NCI-H2171 treated with DMSO at 0.1 percent for 48 hours (cell line): ENCODE data around the gene BPI.
"Not testable (repeated sequence)": the region's sequence is repeated elsewhere in the genome, so short reads cannot be mapped to it uniquely, and the experiment has no call there.

Experiments used
- DNase-seq: peaks from one replicate; lab custom pipeline; 2025; lab: John Stamatoyannopoulos, UW

The BPI gene

GRCh38 chr20:38336726-38337125 lies 32.8 kb downstream of the BPI start:
- no peak for DNase-seq

GRCh38 chr20:38337561-38338140 lies 33.7 kb downstream of the BPI start:
- DNase-seq, result no peak

- peak; percentile 75 for DNase-seq
Measured at GRCh38 chr20:38338849-38339520, 35.0 kb downstream of the BPI start.

GRCh38 chr20:38339521-38339896 lies 35.6 kb downstream of the BPI start:
- DNase-seq, result not testable (repeated sequence)

GRCh38 chr20:38339997-38340396 lies 36.0 kb downstream of the BPI start:
- no peak for DNase-seq

GRCh38 chr20:38340693-38341092 lies 36.7 kb downstream of the BPI start:
- no peak for DNase-seq

- no peak for DNase-seq
Measured at GRCh38 chr20:38342216-38342615, 38.3 kb downstream of the BPI start.

- no peak for DNase-seq
Measured at GRCh38 chr20:38342713-38343310, 38.9 kb downstream of the BPI start.

GRCh38 chr20:38343311-38344106 lies 39.6 kb downstream of the BPI start:
- DNase-seq, result no peak

GRCh38 chr20:38344107-38344701 lies 40.2 kb downstream of the BPI start:
- DNase-seq, result no peak

GRCh38 chr20:38345643-38346042 lies 41.7 kb downstream of the BPI start:
- no peak for DNase-seq

GRCh38 chr20:38346247-38346651 lies 42.3 kb downstream of the BPI start, which contains the start of gene LBP:
Gene LBP, plus strand, starts transcription at chr20:38346482. Its CDS starts 35 bp downstream, at chr20:38346517.
- no peak for DNase-seq

- DNase-seq, result no peak
Measured at GRCh38 chr20:38346741-38347140, 42.8 kb downstream of the BPI start.

- DNase-seq, result no peak
Measured at GRCh38 chr20:38349856-38350255, 45.9 kb downstream of the BPI start.

GRCh38 chr20:38350879-38351775 lies 47.2 kb downstream of the BPI start:
- no peak for DNase-seq

GRCh38 chr20:38353316-38353715 lies 49.4 kb downstream of the BPI start:
- DNase-seq, result no peak

- no peak for DNase-seq
Measured at GRCh38 chr20:38354227-38354626, 50.3 kb downstream of the BPI start.

GRCh38 chr20:38355161-38356012 lies 51.4 kb downstream of the BPI start:
- DNase-seq, result peak; percentile 7

GRCh38 chr20:38357653-38358207 lies 53.8 kb downstream of the BPI start:
- no peak for DNase-seq

- DNase-seq, result no peak
Measured at GRCh38 chr20:38358556-38358955, 54.6 kb downstream of the BPI start.
